H7 (cell line): ENCODE data around the gene GAB2. TPM values are rescaled to one million over a fixed set of nuclear protein-coding genes. Genes with fewer than 3 reads are reported as not detected.
"Not testable (repeated sequence)": the region's sequence is repeated elsewhere in the genome, so short reads cannot be mapped to it uniquely, and the experiment has no call there.

Experiments
- DNase-seq: peaks from one replicate; pipeline ENCODE4 v3.0.0; 2012
- H3K27me3 ChIP-seq: 2 replicates; pipeline ENCODE4 v1.6.0; 2011; ENCODE audit warnings: mild to moderate bottlenecking, low read length; ENCODE audit not compliant: control insufficient read depth, insufficient read depth
- H3K36me3 ChIP-seq: replicated peaks from 2 replicates; pipeline ENCODE4 v1.5.1; 2011; ENCODE audit warnings: low read length; ENCODE audit not compliant: control insufficient read depth, insufficient read depth
- H3K4me3 ChIP-seq: 2 replicates; pipeline ENCODE4 v1.5.1; 2011; ENCODE audit warnings: low read depth, mild to moderate bottlenecking, control low read depth, low read length, moderate library complexity; ENCODE audit not compliant: insufficient read depth
- total RNA-seq: library from RNA; depleted of rRNA; stranded (reverse); fragments of >200 nt; shearing (Covaris generic); gene quantifications from 2 replicates; pipeline ENCODE4 v1.2.3, GENCODE V29; 2014

Gene GAB2
- total RNA-seq, 1 experiment from 2014 or later = 9.6 TPM

DNA sequence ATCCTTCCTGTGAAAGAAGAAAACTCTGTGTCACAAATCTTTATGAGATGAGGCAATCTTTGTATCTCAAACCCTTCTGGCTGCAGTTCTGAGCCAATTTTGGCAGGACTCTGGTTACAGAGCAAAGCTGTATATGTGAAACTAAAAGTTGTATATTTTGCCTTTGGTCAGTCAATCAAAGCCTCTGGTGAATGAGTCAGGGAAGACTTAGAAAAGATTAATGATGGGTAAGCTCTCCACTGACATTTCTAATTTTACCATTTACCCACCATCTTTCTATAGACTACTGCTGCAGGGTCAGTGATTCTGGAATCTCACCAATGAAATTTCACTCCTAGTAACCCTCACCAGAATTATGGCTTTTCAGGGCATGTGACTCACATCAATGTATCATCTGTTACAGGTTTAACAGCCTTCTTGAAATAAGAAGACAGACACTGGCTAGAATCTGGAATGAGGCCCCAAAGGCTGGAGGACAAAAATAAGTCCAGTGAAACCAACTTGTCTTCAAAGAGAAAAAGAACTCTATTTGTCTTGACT, 185.6 kb downstream of the GAB2 start:
- Histone ChIP-seq H3K27me3 (no peaks in the 10 kb centered on the region), H3K36me3 (no peaks in the 10 kb centered on the region), H3K4me3 (no peak overlapping the region)
- DNase-seq = no peak

DNA sequence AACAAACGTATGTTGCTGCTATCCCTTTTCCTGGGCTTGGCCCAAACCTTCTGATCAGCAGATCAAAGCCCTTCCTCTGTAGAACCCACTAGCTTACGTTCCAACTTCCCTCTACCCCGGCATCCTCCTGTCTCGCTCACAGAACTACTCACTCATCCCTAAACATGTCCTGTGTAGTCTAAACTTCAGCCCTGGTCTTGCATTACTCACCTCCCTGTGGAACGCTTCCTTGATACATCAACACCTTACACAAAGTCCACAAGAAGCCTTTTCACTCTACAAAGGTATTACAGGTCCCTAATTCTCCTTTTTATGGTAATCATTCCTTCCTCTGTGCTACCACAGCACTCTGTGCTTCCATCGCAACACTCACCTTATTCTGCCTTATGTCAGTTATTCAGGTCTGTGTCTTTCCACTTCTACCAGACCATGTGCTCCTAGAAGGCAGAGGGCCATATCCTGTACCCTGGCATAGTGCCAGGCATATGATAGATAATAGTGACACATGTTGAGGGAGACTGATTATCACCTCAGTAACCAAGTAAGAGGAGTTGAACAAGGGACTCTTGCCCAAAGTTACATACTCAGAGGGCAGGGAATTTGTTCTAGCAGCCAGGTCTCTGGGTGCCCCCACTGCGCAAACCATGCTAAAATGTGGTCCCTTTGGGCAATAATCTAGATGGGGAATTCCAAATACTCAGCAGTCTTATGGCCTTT, 187.3 kb downstream of the GAB2 start:
- Histone ChIP-seq H3K36me3 (no peaks in the 10 kb centered on the region), H3K27me3 (no peaks in the 10 kb centered on the region), H3K4me3 (no peak overlapping the region)
- DNase-seq = no peak

DNA sequence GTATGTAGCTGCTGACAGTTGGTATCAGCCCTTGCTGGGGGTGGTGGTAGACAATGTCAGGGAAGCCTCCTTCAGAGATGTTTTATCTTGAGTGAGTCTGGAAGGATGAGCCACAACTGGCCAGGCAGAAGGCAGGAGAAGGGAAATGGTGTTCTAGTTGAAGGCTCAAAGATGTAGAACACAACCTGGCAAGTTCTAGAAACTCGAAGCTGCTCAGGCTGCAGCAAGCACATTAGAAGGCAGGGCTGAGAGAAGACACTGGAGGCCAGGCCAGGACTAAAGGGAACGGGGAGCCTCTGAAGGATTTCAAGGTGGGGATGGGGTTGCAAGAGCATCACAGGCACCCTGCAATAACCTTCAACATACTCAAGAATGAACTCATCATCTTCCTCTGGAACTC, 188.5 kb downstream of the GAB2 start:
- Histone ChIP-seq H3K27me3 (no peaks in the 10 kb centered on the region), H3K4me3 (no peak overlapping the region), H3K36me3 (0 out of 2 replicates have a peak, but pooled peaks cover 1% of the 10 kb centered on the region)
- no peak for DNase-seq

DNA sequence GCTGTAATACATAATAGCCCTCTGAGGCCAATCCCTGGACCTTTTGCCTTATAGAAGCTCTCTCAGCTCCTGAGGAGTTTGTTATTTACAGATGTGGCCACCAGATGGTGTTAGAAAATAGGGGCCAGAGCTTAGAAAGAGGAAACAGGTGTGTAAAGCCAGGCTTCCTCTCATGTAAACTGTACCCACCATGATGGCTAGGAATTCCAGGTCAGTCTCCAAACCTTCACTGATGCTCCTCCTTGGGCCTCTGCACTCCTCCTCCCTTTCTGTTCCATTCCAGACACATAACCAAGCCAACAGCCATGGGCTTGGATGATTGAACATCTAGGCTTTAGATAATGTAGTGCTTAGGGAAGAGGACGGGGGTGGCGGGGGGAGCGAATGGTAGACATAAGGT, 189.2 kb downstream of the GAB2 start:
- no peaks in the 10 kb centered on the region for H3K27me3 ChIP-seq
- H3K36me3 ChIP-seq = 0 out of 2 replicates have a peak, but pooled peaks cover 1% of the 10 kb centered on the region
- no peak overlapping the region for H3K4me3 ChIP-seq
- DNase-seq = peak; percentile 80

DNA sequence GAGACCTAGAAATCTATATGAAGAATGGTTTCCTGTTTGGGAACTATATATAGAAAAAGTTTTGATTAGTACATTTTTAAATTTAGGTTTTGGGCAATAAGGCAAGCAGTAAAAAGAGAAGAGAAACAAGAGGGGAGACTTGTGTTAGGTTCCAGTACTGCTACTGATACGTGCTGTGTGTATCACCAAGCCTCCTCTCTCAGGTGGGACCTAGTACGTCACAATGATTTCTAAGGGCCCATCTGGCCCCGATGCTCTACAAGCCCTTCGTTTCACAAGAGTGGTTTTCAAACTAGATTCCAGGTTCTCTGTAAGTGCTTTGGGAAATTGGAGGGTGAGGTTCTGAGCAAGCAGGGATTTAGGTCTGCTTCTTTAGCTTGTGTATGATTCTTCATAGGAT, 189.7 kb downstream of the GAB2 start:
- 0 out of 2 replicates have a peak, but pooled peaks cover 1% of the 10 kb centered on the region for H3K36me3 ChIP-seq
- DNase-seq = no peak
- H3K4me3 ChIP-seq = no peak overlapping the region
- H3K27me3 ChIP-seq = no peaks in the 10 kb centered on the region

DNA sequence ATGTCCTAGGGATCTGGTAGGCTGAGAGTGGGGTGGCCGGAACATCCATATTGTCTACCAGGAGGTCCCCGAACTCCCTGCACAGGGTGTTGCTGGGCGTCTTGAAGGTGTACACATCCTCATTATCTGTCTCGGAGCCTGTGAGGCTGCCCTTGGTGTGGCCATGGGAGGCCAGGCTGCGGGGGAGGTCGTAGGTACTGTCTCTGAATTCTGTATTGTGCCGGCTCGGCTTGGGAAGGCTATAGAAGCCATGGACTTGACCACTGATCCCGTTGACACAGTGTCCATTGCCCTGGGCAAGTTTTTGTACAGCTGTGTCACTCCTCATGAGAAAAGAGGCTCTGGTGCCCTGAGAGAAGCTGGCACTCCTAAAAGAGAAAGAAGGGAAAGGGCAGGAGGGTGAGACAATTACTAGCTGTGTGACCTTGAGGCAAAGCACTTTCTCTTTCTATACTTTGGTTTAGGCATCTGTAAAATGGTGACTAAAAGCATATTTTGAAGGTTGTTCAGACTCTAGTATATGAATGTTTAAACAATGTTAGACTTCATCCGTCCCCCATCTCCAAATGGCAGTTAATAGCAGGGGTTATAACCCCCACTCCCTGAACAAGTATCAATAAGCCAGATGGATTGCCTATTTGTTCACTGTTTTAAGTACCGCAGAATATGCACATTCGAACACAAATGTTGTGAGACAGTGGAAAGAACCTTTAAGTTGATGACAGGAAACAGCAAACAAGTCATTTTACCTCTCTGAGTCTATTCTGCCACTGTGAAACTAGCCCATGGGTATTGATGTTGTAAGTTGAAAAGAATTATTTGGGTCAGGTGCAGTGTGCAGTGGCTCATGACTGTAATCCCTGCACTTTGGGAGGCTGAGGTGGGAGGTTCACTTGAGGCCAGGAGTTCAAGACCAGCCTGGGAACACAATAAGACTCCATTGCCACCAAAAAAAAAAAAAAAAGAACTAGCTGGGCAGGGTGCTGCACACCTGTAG, 190.6 kb downstream of the GAB2 start:
- H3K36me3 ChIP-seq = 0 out of 2 replicates have a peak, but pooled peaks cover 1% of the 10 kb centered on the region
- no peaks in the 10 kb centered on the region for H3K27me3 ChIP-seq
- DNase-seq = no peak
- H3K4me3 ChIP-seq = no peak overlapping the region

DNA sequence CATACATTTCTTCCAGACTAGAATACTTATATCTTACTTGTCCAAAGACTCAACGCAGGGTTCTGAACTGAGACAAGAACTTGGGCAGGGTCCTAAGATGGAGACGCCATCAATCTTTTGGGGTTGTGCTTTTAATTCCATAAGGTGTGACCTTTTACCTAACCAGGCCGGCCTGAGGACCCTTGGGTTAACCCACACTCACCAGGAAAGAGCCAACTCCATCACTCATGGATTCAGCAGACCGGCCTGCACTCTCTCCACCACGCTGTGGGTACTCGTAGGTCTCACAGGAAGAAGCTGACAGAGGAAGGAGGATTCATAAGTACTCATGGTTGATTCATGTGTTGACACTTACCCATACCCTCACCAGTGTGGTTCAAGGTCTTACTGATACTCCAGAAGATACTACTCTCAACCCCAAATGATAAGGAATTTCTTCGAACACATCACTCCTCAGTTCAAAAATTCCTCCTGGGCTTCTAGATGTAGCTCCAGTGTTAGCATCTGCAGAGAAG, 192.7 kb downstream of the GAB2 start:
- H3K36me3 ChIP-seq = peaks cover 1% of the 10 kb centered on the region; the same call in 1 of the 2 replicates
- no peaks in the 10 kb centered on the region for H3K27me3 ChIP-seq
- no peak overlapping the region for H3K4me3 ChIP-seq
- DNase-seq = no peak

DNA sequence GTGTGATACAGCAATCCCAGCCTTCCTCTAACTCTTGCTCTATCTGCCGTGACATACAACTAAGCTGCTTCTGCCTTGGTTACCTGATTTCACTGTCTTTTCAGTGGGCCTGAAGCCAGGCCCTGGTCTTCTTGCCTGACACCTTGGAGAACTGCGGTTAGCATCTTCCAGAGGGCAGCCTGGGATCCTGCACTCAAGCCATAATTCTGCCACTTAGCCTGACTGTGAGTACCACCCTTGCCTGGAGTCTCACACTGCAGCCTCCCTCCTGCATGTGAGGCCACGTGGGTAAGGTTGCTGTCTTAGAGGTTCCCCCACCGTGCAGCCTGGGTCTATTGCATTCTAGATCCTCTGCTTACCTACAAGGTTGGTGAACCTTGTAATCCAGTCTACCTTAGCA, 193.1 kb downstream of the GAB2 start:
- H3K36me3 ChIP-seq = peaks cover 1% of the 10 kb centered on the region; the same call in 1 of the 2 replicates
- no peaks in the 10 kb centered on the region for H3K27me3 ChIP-seq
- H3K4me3 ChIP-seq = no peak overlapping the region
- DNase-seq = no peak

DNA sequence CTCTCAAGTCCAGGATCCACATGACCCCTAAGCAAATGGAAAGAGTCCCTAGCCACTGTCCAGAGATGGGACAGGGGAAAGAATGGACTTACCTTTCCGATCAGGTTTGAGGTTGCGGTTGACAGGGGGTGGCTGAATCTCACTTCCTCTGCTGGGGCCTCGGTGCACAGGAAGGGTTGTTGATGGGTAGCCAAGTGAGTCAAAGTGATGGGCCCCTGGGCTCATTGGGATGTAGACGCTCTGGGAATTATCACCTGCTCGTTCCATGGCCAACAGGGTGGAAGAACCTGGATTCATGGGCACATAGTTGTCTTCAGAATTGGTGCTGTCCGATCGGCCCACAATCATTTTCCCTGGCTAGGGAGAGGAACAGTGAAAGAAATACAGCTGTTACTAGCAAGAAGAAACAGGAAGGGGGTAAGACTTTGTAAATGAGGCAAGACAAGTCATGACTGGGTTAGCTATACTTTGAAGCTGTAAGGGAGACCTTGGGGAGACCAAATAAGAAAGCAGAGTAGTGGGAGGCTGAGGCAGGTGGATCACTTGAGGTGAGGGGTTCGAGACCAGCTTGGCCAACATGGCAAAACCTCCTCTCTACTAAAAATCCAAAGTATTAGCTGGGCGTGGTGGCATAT, 194.2 kb downstream of the GAB2 start:
- DNase-seq = no peak
- H3K4me3 ChIP-seq = no peak overlapping the region
- no peaks in the 10 kb centered on the region for H3K27me3 ChIP-seq
- H3K36me3 ChIP-seq = peaks cover 3% of the 10 kb centered on the region

DNA sequence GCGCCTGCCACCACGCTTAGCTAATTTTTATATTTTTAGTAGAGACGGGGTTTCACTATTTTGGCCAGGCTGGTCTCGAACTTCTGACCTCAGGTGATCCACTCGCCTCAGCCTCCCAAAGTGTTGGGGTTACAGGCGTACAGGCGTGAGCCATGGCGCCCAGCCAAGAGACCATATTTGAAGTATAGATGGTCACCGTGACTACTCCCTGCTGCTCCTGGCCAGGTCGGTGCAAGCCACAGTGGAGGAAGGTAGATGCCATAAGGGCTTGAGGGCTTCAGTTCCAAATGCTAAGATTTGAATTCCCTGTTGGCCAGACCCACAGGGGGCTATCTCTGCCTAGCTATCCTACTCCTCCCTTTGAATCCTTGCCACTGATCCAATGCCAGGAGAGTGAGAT, 194.9 kb downstream of the GAB2 start:
- H3K36me3 ChIP-seq, H3K27me3 ChIP-seq, H3K4me3 ChIP-seq, DNase-seq: not testable (repeated sequence)

DNA sequence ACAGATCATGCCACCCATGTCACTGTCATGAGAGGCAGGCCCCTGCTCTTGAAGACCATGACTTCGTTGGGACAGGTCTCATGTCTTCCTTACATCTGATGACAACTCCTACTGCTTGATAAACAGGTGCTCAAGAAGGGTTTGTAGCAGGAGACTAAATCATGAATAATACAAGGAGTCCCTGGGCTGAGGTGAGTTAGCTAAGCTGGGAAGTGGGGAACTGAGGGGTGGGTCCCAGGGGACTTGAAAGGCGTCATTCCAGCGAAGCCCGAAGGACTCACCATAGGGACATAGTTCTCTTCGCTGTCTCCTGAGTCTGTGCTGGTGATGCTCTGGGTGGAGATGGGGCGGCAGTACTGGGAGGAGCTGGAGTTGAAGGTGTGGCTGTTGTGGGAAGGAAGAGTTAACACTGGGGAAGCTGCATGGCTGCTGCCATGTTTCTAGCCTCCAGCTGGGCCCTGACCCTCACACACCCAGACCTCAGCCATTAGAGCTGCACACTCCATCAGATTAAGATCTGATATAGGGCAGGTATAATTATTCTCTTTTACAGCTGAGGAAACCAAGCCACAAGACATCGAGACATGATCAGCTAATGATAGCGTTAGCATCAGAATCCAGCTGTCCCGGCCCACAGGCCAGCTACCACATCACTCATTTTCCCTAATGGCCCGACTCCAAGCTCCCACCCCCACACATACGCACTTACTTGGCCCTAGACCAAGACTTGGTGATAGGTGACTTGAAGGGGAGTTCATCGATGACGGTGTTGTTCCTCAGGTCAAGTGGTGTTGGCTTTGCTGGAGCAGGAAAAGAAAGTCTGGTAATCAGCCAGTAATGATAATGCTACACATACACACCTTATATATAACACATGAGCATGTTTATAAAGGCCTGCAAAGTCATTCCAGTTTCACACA, 196.0 kb downstream of the GAB2 start:
- no peak for DNase-seq
- no peaks in the 10 kb centered on the region for H3K27me3 ChIP-seq
- no peak overlapping the region for H3K4me3 ChIP-seq
- peaks cover 3% of the 10 kb centered on the region for H3K36me3 ChIP-seq

DNA sequence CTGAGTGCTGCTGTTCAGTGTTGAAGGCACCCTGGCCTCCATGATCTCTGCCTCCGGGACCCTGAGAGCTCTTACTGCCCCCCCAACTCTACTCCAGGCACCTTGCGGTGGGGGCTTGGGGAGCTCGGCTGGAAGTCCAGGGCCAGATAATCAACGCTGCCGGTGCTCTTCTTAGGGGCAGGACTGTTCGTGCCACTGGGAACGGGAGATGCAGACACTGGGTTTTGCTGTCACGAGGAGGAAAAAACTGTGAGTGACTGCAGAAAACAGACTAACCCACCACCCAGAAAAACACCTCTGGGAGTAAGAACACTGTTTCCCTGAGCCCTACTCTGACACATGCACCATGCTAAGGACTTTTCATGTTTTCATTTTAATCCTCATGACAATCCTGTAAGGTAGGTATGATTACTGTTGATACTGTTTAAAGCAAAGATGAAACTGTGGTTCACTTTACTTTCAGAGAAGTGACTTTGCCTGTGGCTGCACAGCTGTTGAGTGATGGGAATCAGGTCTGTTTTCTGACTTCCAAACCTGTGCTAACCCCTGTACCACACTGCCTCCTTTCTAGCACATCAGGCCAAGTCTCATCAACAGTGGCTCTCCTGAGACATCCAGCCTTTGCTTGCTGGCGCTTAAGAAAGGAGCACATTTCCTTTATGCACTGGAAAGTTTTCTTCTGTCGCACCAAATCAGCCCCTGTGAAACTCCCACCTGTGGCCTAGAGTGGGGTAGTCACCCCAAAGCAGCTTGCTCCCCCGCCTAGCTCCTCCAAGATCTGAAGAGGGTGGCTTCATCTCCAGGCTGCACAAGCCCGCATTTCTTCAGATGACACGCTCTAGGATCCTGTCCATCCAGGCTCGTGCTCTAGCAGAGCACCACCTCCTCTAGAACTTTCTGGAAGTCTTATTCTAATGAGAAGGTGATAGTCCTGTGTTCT, 197.1 kb downstream of the GAB2 start:
- peaks cover 3% of the 10 kb centered on the region for H3K36me3 ChIP-seq
- H3K4me3 ChIP-seq = no peak overlapping the region
- DNase-seq = no peak
- H3K27me3 ChIP-seq = no peaks in the 10 kb centered on the region
